ENCODE measurements around the gene FBXW5.

Gene FBXW5, protein sequence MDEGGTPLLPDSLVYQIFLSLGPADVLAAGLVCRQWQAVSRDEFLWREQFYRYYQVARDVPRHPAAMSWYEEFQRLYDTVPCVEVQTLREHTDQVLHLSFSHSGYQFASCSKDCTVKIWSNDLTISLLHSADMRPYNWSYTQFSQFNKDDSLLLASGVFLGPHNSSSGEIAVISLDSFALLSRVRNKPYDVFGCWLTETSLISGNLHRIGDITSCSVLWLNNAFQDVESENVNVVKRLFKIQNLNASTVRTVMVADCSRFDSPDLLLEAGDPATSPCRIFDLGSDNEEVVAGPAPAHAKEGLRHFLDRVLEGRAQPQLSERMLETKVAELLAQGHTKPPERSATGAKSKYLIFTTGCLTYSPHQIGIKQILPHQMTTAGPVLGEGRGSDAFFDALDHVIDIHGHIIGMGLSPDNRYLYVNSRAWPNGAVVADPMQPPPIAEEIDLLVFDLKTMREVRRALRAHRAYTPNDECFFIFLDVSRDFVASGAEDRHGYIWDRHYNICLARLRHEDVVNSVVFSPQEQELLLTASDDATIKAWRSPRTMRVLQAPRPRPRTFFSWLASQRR

DNA sequence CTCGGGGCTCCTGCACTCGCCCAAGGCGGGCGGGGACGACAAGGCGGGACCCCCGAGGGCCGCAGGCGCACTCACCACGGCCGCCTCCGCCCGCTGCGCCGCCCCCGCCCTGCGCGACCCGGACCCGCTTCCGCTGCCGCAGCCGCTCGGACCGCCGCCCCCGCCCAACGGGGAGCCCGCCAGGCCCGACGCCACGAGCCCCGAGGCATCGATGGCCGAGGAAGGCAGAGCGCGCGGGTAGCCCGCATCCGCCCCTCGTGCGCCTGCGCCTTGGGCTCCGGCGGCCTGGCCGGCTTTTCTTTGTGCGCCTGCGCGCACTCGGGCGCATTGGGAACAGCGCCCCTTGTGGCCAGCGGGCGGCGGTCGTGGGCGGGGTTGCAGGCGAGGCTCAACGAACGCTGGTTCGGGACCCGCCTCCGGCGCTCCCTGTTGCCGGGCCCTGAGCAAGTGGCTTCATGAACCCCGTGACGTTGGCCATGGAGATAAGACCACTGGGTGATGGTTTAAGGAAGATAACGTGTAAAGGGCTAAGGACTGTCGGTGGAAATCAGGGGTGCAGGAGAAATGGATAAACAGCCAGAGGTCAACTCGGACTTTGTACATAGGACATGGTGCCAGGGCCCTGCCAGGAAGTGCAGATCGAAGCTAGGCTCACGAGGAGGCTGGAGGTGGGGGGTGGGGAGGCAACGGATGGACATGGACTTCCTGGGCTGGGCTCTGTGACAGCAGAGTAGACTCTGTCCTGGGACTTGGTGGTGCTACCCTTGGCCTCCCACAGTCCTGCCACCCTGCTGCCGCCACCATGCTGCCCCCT is at the start of gene FBXW5, which contains the start of gene C8G:
FBXW5 (minus strand) TSS at position 220 of the 814 bp plus-strand sequence. CDS start 655 bp downstream, outside the sequence.
C8G (plus strand) TSS at position 725 of the 814 bp plus-strand sequence; CDS start at position 803, 78 bp downstream.
- peak; percentile 92 for DNase-seq (ENCODE audit: low read depth)

DNA sequence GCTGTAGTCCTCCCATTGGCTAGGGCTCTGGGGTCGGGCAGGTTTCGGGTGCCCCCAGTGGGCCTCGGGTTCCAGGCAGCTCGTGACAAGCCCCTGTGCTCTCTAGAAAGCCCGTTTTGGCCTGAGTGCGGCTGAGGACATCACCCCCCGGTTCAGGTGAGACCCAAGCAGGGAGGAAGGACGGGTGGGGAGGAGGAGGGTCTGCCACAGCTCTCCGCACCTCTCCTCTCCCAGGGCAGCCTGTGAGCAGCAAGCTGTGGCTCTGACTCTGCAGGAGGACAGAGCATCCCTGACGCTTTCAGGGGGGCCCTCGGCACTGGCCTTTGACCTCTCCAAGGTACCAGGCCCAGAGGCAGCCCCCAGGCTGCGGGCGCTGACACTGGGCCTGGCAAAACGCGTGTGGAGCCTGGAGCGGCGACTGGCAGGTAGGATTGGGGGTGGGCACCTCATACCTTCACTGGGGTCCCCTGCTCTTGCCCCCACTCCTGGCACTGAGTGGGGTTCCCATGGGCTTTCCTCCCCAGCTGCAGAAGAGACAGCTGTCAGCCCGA is 48.4 kb upstream of the FBXW5 start:
- DNase-seq (ENCODE audit: low read depth) = no peak

DNA sequence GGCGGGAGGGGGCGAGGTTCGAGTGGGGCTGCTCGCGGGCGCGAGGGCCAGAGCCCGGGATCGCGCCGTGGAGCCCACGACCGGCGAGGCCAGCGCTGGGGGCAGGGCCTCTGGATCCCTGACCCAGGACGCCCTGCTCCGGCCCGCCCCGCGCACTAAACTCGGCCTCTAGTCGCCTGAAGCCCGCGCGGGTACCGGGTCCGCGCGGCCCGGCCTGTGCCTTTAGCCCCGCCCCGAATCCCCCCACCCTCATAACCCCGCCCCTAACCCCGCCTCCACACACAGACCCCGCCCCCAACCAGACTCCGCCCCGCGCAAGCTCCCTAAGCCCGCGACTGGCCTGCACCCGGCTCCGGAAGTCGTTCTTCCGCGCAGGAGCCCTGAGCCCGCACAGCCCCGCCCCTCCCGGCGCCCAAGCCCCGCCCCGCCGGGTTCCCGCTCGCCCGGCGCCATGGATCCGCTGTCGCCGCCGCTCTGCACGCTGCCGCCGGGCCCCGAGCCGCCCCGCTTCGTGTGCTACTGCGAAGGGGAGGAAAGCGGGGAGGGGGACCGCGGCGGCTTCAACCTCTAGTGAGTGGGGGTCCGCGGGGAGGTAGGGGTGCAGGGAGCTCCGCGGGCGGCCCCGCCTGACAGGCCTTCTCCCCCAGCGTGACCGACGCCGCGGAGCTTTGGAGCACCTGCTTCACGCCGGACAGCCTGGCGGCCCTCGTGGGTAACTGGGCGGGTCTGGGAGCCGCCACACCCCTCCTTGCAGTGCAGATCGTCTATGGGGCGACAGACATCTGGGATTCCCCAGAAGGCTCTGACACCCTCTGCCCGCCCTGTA is 47.7 kb upstream of the FBXW5 start, which contains the start of gene PAXX:
PAXX (plus strand) TSS at position 430 of the 826 bp plus-strand sequence; CDS start at position 452, 22 bp downstream.
- peak; percentile 87 for DNase-seq (ENCODE audit: low read depth)

DNA sequence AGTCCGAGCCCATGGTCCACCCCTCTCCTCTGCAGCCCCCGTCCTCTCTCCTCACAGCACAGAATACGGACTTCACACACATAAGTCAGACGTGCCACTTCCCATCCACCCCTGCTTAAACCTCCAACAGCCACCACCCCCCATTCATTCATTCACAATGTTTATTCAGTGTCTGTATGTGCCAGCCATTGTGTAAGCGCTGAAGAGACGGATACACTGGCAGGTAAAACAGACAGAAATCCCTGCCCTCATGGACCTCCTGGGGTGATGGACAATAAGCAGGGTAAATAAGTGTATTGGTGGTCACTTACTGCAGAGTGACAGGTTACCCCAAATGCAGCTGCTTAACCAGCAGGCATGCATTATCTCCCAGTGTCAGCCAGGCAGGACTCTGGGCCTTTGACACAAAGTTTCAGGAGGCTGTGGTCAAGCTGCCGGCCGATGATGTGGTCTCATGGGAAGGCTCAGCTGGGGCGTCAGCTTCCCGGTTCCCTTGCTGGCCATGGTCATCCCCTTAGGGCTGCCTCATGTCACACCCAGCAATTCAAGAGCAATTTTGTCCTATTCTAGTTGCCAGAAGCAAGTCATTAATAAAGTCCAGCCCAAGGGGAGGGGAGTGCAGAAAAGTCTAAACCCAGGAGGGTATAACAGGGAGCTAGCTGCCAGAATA is 45.8 kb upstream of the FBXW5 start:
- DNase-seq (ENCODE audit: low read depth) = no peak

DNA sequence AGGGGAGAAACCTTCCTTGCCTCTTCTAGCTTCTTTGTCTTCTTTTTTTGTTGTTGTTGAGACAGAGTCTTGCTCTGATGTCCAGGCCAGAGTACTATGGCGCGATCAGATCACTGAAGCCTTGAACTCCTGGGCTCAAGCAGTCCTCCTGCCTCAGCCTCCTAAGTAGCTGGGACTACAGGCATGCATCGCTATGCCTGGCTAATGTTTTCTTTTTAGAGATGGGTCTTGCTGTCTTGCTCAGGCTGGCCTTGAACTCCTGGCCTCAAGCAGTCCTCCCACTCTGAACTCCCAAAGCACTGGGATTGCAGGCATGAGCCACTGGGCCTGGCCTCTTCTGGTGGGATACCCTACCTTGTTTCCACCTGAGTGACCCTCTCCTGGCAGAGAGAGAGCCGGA is 44.3 kb upstream of the FBXW5 start:
- DNase-seq (ENCODE audit: low read depth) = no peak

DNA sequence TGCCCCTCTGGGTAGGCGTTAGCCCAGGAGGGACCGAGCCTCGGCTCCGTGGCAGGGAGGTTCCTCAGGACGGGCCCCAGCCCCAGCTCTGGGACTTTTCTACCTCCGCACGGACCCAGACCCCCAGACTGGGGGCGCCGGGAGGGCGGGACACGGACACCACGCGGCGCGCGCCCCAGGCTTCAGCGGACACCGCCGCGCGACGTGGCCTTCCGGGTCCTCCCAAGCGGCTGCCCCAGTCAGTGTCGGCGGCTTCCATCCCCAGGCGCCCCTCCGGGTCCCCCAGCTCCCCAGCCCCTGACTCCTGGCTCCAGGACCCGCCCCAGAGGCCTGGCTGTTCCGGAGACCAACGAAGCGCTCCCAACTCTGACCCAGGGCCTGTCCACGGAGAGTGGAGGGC is 41.3 kb upstream of the FBXW5 start:
- DNase-seq (ENCODE audit: low read depth) = no peak

DNA sequence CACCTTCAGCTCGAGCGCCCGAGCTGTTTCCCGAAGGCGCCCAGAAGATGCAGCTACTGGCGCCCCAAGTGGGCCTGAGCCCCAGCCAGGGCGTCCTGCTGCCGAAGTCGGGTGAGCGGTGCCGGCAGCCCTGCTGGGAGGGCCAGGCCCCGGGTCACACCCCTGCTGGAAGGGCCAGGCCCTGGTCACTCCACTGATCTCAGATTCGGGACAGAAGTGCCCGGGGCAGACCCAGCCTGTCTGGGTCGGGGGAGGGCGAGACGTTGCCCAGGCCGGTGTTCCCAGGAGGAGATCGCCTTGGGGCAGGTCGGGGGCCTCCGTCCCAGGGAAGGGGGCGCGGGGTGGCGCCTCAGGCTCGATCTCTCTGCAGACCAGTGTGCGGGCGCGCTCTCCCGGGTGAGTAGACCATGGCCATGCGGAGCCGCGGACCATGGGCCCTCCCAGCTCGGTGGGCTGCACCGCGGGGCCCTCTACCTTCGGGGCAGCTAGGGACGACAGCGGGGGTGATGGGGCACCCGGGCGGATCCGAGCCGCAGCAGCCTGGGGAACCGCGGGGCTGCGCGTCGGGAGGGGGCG is 40.6 kb upstream of the FBXW5 start:
- no peak for DNase-seq (ENCODE audit: low read depth)

DNA sequence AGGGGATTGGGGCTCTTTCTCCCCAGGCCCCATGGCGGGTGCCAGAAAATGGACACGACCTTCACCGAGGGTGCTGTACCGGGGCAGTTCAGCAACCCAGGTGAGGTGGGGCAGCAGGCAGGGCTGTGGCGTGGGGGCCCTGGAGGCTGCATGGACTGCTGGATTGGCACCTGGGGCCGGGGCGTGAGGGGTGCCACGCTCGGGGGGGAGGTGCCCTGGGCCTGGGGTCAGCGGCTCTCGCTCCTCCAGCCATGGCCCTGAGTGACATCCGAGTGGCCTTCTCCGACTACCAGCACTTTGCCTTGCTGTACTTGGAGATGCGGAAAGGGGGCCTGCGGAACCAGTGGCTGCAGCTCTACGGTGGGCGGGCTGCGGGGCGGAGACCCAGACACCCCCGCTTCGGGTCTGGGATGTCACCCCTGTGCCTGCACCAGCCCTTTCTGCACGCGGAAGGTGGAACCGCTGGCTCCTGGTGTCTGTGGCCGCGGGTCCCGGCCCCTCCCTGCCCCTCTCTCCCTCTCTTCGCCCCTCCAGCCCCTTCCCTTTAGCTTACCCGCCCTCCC is 40.0 kb upstream of the FBXW5 start:
- DNase-seq (ENCODE audit: low read depth) = no peak

DNA sequence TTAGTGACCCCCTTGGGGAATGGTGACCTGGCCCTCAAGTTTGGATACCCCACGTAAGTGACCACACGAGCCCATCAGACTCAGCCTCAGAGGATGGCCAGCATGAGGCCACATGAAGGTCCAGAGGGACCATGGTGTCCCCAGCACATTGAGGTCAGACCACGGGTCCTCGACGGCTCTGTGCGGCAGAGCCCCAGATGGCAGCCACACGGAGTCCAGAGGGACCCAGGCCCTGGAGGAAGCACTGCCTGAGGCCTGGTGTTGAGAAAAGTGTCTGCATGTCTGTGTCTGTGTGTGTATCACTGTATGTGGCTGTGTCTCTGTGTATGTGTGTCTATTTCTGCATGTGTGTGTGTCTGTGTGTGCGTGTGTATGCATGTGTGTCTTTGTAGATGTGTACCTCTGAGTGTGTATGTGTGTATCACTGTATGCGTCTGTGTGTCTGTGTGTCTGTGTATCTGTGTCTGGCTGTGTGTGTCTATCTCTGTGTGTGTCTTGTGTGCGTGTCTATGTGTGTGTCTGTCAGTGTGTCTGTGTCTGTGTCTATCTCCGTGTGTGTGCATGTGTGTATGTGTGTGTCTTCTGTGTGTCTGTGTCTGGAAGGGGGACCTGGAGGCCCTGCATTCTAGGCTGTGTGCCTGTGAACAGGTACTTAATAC is 39.2 kb upstream of the FBXW5 start:
- peak; percentile 22 for DNase-seq (ENCODE audit: low read depth)

DNA sequence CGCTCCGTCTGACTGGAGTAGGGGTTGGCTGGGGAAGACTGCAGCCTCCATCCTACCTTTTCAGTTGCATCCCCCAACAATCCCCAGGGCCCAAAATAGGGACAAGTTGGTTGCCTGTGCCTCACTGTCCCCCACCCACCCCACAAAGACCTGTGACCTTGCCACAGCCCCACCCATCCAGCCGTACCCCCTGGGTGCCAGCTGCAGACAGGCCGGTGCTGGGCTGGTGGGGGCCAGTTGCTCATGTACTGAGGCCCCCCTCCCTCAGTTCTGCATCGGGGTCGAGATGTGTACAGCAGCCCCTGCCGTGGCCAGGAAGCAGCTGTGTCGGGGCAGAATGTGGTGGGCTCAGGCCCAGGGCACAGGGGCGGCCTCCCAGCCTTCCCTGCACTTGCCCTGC is 38.6 kb upstream of the FBXW5 start:
- DNase-seq (ENCODE audit: low read depth) = no peak

DNA sequence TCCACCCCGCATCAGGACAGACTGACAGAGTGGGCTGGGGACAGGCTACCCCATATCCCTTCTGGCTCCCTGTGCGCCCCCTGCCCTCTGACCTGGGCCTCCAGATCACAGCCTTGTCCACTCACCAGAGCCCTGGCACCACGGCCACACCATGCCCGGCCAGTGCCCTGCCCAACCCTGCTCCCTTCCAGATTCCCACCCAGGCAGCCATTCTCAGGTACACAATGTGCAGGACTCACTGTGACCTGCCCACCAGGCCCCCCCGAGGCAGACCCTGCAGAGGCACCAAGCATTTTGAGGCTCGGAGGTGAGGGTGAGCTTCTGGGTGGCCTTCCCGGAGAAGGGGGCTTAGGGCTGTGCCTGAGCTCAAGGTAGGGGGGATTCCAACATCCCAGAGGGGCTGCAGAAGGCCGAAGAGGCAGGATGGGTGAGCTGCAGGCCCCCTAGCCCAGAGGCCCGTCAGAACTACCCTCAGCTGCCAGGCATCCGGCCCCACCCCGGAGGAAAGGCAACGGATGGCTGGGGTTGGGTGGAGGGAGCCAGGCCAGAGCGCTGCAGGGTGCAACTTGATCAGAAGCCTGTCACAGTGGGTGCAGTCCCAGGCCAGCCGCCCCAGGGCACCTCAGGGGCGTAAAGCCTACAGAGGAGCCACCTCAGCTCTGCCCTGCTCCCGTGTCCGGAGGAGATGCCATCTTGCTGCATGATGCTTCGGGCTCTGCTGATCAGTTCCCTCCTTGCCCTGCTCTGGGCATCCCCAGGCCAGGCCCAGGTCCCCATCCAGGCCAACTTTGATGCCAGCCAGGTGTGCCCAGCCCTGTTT is 37.9 kb upstream of the FBXW5 start, which contains the start of gene LCNL1:
LCNL1 (plus strand) TSS at position 762 of the 820 bp plus-strand sequence. CDS start 594 bp downstream, outside the sequence.
- DNase-seq (ENCODE audit: low read depth) = no peak

DNA sequence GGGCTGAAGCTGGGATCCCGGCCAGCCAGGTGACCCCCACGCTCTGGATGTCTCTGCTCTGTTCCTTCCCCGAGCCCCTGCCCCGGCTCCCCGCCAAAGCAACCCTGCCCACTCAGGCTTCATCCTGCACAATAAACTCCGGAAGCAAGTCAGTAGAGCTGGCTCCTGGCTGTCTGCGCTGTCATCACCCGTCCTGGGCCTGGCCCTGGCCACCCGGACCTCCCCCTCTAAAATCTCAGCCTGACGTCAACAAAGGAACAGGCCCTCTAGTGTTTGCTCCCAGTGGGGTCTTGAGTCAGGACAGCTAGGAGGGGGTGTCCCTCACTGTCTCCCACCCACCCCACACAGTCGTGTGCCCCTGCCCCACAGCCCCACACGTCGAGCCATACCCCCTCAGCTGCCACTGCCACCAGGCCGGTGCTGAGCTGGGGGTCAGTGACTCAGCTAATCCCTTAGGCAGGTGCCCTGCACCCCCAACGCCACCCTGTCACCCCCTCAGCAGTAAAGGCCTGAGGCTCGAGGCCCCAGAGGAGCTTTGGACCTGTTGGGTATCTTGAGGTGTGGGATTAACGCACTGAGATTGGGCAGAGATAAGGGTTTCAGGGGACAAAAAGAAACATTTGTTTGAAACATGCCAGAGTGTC is 37.2 kb upstream of the FBXW5 start:
- DNase-seq (ENCODE audit: low read depth) = no peak

DNA sequence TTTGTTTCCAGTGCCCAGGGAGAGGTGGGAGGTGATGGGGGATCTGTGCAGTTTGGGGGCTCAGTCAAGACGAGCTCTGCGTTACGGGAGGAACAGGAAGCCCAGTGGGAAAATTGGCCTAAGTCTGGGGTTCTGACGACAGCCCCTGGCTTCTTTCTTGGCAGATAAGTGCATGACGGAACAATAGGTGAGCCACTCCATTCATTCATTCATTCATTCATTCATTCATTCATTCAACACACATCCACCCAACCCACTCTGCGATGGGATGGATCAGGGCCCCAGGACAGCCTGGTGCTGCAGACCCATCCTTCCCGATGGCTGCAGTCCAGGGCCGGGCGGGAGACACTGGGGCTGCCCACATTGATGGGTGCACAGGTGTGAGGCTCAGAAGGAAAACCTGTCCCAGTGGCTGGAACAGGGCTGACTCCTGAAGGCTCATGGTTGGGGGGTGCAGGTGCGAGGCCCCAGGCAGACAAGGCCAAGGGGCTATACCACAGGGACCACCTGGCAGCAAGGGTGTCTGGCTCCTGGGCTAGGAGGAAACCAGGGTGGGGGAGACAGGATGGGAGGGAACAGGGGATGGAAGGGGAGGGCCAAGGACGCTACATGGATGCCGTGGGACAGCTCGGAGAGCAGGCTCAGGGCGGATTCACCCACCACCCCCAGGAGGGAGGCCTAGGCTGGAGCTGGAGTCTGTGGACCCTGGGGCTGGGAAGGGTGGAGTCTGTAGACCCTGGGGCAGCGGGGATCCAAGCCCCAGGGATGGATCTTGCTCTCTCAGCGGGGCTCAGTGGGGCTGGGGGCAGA is 36.3 kb upstream of the FBXW5 start:
- DNase-seq (ENCODE audit: low read depth) = no peak

DNA sequence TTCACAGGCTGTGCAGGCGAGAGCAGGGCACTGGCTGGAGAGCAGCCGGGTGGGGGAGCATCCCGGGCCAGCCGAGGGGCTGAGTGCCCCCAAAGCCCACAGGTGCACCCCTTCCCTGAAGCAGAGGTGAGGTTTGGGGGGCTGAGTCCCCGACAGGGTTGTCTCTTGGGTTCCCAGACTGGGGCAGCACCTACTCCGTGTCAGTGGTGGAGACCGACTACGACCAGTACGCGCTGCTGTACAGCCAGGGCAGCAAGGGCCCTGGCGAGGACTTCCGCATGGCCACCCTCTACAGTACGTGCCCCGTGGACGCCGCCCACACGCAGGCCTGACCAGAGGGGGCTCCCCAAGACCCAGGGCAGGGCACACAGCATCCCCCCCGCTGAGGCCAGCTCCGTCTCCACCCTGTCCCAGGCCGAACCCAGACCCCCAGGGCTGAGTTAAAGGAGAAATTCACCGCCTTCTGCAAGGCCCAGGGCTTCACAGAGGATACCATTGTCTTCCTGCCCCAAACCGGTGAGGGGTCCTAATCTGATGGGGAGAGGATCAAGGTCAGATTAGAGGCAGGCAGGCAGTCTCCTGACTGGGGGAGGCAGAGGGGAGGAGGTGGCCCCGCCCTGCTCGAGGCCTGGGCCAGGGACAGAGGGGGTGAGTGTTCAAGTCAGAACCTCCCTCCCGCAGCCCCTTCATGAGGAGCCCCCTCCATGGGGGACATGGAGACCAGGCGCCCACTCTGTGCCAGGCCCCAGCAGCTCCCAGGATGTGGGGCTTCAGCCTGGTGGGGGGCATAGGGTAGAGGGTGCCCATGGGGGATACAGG is 35.4 kb upstream of the FBXW5 start:
- DNase-seq (ENCODE audit: low read depth) = no peak

DNA sequence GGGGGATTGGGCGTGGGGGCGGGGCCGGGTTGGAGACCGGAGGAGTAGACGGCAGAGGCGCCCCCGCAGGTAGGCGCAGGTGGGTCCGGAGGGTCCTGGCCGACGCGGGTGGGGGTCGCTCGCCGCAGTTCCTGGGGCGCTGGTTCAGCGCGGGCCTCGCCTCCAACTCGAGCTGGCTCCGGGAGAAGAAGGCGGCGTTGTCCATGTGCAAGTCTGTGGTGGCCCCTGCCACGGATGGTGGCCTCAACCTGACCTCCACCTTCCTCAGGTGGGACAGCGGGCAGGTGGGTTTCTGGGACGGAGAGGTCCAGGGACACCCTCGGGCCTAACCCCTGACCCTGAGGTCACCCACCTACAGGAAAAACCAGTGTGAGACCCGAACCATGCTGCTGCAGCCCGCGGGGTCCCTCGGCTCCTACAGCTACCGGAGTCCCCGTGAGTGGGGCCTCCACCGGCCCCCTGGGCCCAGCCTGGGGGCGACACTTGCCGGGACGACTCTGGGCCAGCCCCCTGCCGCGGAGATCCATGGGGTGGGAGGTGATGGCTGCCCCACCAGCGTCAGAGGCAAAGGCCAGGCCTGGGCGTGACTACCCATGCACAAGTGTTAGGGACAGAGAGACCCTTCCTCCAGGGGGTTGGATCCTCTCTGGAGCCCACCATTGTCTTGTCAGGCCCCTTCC is 34.5 kb upstream of the FBXW5 start:
- no peak for DNase-seq (ENCODE audit: low read depth)

Measured in fibroblast of gingiva (primary cell).